Uterus (tissue), 2 donors: Measurements from ENCODE around the gene ARHGAP10.

Experiments used
- CTCF ChIP-seq, 4 experiments: fragments of 200-600 bp in 2 of 4; fragments of 450-650 bp in 2 of 4; sonication (generic) in 2 of 4; IDR thresholded peaks; one replicate each; pipeline ENCODE4 v1.5.1; 2016 to 2019; ENCODE audit warnings: antibody characterized with exemption in 4 of 4, mild to moderate bottlenecking in 2 of 4, moderate library complexity in 1 of 4
- POLR2A ChIP-seq, 2 donors: fragments of 450-650 bp; IDR thresholded peaks; one replicate each; pipeline ENCODE4 v1.6.1; 2016; ENCODE audit warnings: antibody characterized with exemption in 2 of 2, mild to moderate bottlenecking in 1 of 2, moderate library complexity in 1 of 2

DNA sequence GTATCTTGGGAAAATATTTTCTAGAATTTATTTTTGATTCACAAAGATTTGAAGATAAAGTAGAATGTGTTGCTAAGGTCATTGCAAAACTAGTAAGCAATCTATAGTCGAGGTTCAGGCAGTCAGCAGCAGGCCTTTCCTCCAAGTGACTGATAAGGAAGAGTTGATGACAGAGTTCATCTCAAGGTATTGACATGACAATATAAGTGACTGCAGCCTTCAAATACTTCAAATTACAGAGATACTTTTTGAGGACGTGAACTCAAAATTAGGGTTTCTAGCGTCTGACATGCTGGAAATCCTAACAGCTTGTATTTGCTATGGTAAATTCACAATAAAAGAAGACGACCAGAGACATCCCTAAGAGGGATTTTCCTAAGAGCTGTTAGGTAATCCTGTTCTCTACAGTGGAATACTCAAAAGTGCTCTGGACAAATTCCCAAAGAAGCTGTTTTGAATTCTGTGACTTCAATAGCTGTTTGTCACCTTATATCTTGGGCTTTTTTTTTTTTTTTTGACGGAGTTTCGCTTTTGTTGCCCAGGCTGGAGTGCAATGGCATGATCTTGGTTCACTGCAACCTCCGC lies 7.4 kb downstream of the ARHGAP10 start:
- no peak for TF ChIP-seq CTCF (IDR thresholded peaks at IDR 0.05)
- TF ChIP-seq POLR2A (IDR thresholded peaks at IDR 0.05): no peak
